K562 (cell line): ENCODE measurements around the gene EML6. TPM values are rescaled to one million over a fixed set of nuclear protein-coding genes. Genes with fewer than 3 reads are reported as not detected.

Experiments used
- ATAC-seq: fragments of 200-7000 bp; cut with Tn5 transposase; 3 replicates; pipeline ENCODE4 v1.9.1; 2020; ENCODE audit warnings: moderate library complexity
- BruUV-seq: library from RNA; stranded (reverse); fragments of 400-500 nt; replicated peaks from 2 replicates; lab custom pipeline; 2021; lab: Mats Ljungman, UMichigan
- CTCF ChIA-PET: fragments of 300-600 bp; formaldehyde crosslinking; extraction: SDS; loops from one replicate; lab custom pipeline; 2021; ENCODE audit warnings: low intra/inter-chr PET ratio; lab: Yijun Ruan, JAX
- POLR2A ChIA-PET: fragments of 300-600, 350-650 bp; sonication (Branson Sonifier 250); formaldehyde crosslinking; extraction: SDS; loops from one replicate; lab custom pipeline; 2021; ENCODE audit warnings: antibody characterized with exemption, inconsistent platforms; lab: Yijun Ruan, JAX
- DNase-seq, 4 experiments: peaks; one replicate each; pipeline versions ENCODE4 v3.0.0 to v3.0.0-alpha.2; 2011 to 2018; ENCODE audit warnings: low spot score in 3 of 4, mixed read lengths in 3 of 4; ENCODE audit errors: extremely low read depth in 1 of 4
- FAIRE-seq: peaks from 2 replicates; lab custom pipeline; 2011; peaks lifted over from hg19 to GRCh38; lab: Jason Lieb, UNC
- H2AFZ ChIP-seq: 2 replicates; pipeline ENCODE4 v1.6.0; 2011; ENCODE audit warnings: low read depth, low read length, control low read depth, inconsistent platforms
- H3K27ac ChIP-seq: fragments of 200-600 bp; 3 replicates; pipeline ENCODE4 v1.8.0; 2011; ENCODE audit warnings: low read depth, mild to moderate bottlenecking, control low read depth, inconsistent platforms, low read length, moderate library complexity, mixed read lengths; ENCODE audit errors: extremely low read depth
- H3K27me3 ChIP-seq, 2 experiments: fragments of 300-600 bp in 1 of 2; 2 replicates in 1 of 2; 3 replicates in 1 of 2; pipeline versions ENCODE4 v1.6.0 to v1.8.0; 2011; ENCODE audit warnings: inconsistent platforms in 2 of 2, low read length in 2 of 2, mild to moderate bottlenecking in 1 of 2, mixed read lengths in 1 of 2, moderate library complexity in 1 of 2; ENCODE audit not compliant: control insufficient read depth in 2 of 2, insufficient read depth in 2 of 2
- H3K36me3 ChIP-seq: fragments of 300-600 bp; 3 replicates; pipeline ENCODE4 v1.8.0; 2011; ENCODE audit warnings: mild to moderate bottlenecking, low read length, inconsistent platforms; ENCODE audit not compliant: control insufficient read depth, insufficient read depth
- H3K4me1 ChIP-seq, 2 experiments: fragments of 200-600 bp in 1 of 2; replicated peaks in 1 of 2; 2 replicates in 1 of 2; 3 replicates in 1 of 2; pipeline versions ENCODE4 v1.5.1 to v1.8.0; 2011; ENCODE audit warnings: inconsistent platforms in 2 of 2, low read length in 2 of 2, mild to moderate bottlenecking in 1 of 2, mixed read lengths in 1 of 2, moderate library complexity in 1 of 2; ENCODE audit not compliant: control insufficient read depth in 2 of 2, insufficient read depth in 2 of 2
- H3K4me2 ChIP-seq: 2 replicates; pipeline ENCODE4 v1.6.1; 2011; ENCODE audit warnings: low read length, control low read depth, inconsistent platforms, mixed read lengths; ENCODE audit not compliant: insufficient read depth
- H3K4me3 ChIP-seq: fragments of 200-600 bp; sonication (generic), shearing (Covaris generic); 2 replicates; pipeline ENCODE4 v1.5.1; 2016; ENCODE audit warnings: control low read depth, inconsistent platforms
- H3K79me2 ChIP-seq: fragments of 200-600 bp; 3 replicates; pipeline ENCODE4 v1.8.0; 2011; ENCODE audit warnings: low read length, inconsistent platforms; ENCODE audit not compliant: control insufficient read depth, insufficient read depth
- H3K9ac ChIP-seq, 2 experiments: 2 replicates each; pipeline versions ENCODE4 v1.6.0 to v1.6.1; 2011; ENCODE audit warnings: low read depth in 2 of 2, low read length in 2 of 2, control low read depth in 1 of 2, inconsistent platforms in 1 of 2, mild to moderate bottlenecking in 1 of 2, mixed read lengths in 1 of 2; ENCODE audit not compliant: insufficient read depth in 1 of 2
- H3K9me1 ChIP-seq: one replicate; pipeline ENCODE4 v1.6.0; 2011; ENCODE audit warnings: inconsistent platforms, mild to moderate bottlenecking, low read length, moderate library complexity; ENCODE audit not compliant: control insufficient read depth, insufficient read depth
- H3K9me3 ChIP-seq: replicated peaks from 2 replicates; pipeline ENCODE4 v1.5.1; 2011; ENCODE audit warnings: low read depth, low read length, inconsistent platforms; ENCODE audit not compliant: control insufficient read depth, insufficient read depth
- H4K20me1 ChIP-seq: replicated peaks from 2 replicates; pipeline ENCODE4 v1.6.1; 2011; ENCODE audit warnings: low read length, inconsistent platforms, mixed read lengths; ENCODE audit not compliant: control insufficient read depth, insufficient read depth
- BACH1 ChIP-seq: fragments of 200-800 bp; sonication (Bioruptor generic); IDR thresholded peaks from 2 replicates; pipeline ENCODE4 v1.6.1; 2016; ENCODE audit warnings: missing genetic modification characterization, missing compliant biosample characterization
- EP300 ChIP-seq: IDR thresholded peaks from 2 replicates; pipeline ENCODE4 v1.6.1; 2012; ENCODE audit warnings: low read length, improper control_type of control experiment
- MED1 ChIP-seq: sonication (generic); formaldehyde crosslinking; IDR thresholded peaks from 2 replicates; pipeline ENCODE4 v1.8.1; 2023; ENCODE audit warnings: missing genetic modification reagents, borderline replicate concordance
- POLR2G ChIP-seq: fragments of 200-400 bp; formaldehyde crosslinking; IDR thresholded peaks from 2 replicates; pipeline ENCODE4 v1.6.1; 2017; ENCODE audit warnings: low read depth, mild to moderate bottlenecking, antibody characterized with exemption, low read length, moderate library complexity
- THRAP3 ChIP-seq: fragments of 450-650 bp; IDR thresholded peaks from 2 replicates; pipeline ENCODE4 v1.6.1; 2016; ENCODE audit warnings: mild to moderate bottlenecking, inconsistent platforms, borderline replicate concordance
- ZMIZ1 ChIP-seq, 2 experiments: fragments of 150-350 bp in 1 of 2; IDR thresholded peaks; 2 replicates each; pipeline ENCODE4 v1.6.1; 2012 to 2016; ENCODE audit warnings: low read depth in 2 of 2, low read length in 2 of 2, mild to moderate bottlenecking in 1 of 2, moderate library complexity in 1 of 2
- ZNF12 ChIP-seq: sonication (generic); formaldehyde crosslinking; IDR thresholded peaks from 2 replicates; pipeline ENCODE4 v1.4.0; 2020; ENCODE audit warnings: mild to moderate bottlenecking, missing genetic modification reagents
- ZNF277 ChIP-seq: fragments of 250-450 bp; sonication (Bioruptor Pico); IDR thresholded peaks from 2 replicates; pipeline ENCODE4 v1.8.0; 2022; ENCODE audit warnings: inconsistent platforms, mild to moderate bottlenecking, moderate library complexity, borderline replicate concordance
- ZNF41 ChIP-seq: fragments of 250-450 bp; sonication (Bioruptor Pico); conservative IDR thresholded peaks from 2 replicates; pipeline ENCODE4 v1.4.0; 2020; ENCODE audit warnings: mild to moderate bottlenecking
- ZNF511 ChIP-seq: sonication (generic); formaldehyde crosslinking; IDR thresholded peaks from 2 replicates; pipeline ENCODE4 v1.8.0; 2022; ENCODE audit warnings: mild to moderate bottlenecking, missing genetic modification reagents
- ZNF717 ChIP-seq: fragments of 250-450 bp; sonication (Bioruptor Pico); IDR thresholded peaks from 2 replicates; pipeline ENCODE4 v1.5.0; 2021
- WGBS: fragments of 100-300 bp; shearing (Covaris generic); methylation state at CpG from one replicate; pipeline ENCODE4 v1.1.6; 2016; ENCODE audit warnings: low coverage, mixed read lengths; ENCODE audit not compliant: insufficient coverage; ENCODE audit errors: missing lambda C conversion rate; 5-methylcytosine and 5-hydroxymethylcytosine counted together
- in situ Hi-C: fragments of 300-500 bp; cut with MboI; formaldehyde crosslinking; loops from 4 replicates; pipeline ENCODE4 v1.15.0; 2018; ENCODE audit warnings: inconsistent platforms, mixed read lengths
- intact Hi-C: fragments of 100-400 bp; cut with micrococcal nuclease; formaldehyde crosslinking; loops from 2 replicates; pipeline ENCODE4 v1.14.2; 2022
- polyA plus RNA-seq, 8 experiments: library from polyadenylated mRNA; depleted of rRNA in 4 of 8; stranded (reverse) in 5 of 8; unstranded in 3 of 8; fragments of >200 nt; fragmentation: Nextera tagmentation in 2 of 8; fragmentation: Illumina TruSeq in 1 of 8; extraction: Ambion mirVana in 2 of 8; extraction: Trizol in 1 of 8; gene quantifications; 2 replicates each; pipeline versions ENCODE4 v1.2.1 to v1.2.3, GENCODE V29; 2011 to 2014; ENCODE audit warnings: inconsistent platforms in 1 of 8, missing spikeins in 1 of 8
- total RNA-seq, 7 experiments: library from RNA; depleted of rRNA in 6 of 7; stranded (reverse); fragments of >200 nt in 6 of 7; fragmentation: Illumina TruSeq in 2 of 7; extraction: Trizol in 2 of 7; gene quantifications; 2 replicates each; pipeline versions ENCODE4 v1.2.1 to v1.2.3, GENCODE V29; 2011 to 2021; ENCODE audit warnings: low replicate concordance in 1 of 7
- TF ChIP-seq, protein P1 (sequence below), 3 experiments: fragments of 200-800 bp in 1 of 3; fragments of 250-450 bp in 1 of 3; fragments of 450-650 bp in 1 of 3; sonication (Bioruptor Pico) in 1 of 3; sonication (Bioruptor generic) in 1 of 3; formaldehyde crosslinking in 1 of 3; IDR thresholded peaks; 2 replicates each; pipeline versions ENCODE4 v1.6.1 to v1.8.0; 2016 to 2022; ENCODE audit warnings: mild to moderate bottlenecking in 2 of 3, missing genetic modification characterization in 2 of 3, missing compliant biosample characterization in 1 of 3, moderate library complexity in 1 of 3

Gene EML6
- total and polyA plus RNA-seq, 9 of the 15 experiments (the other 6 are each of a cell fraction or from before 2014, with no cell fraction given): 0.07 to 0.56 (median 0.25) TPM

GRCh38 chr2:54967759-54968365 lies 244.4 kb downstream of the EML6 start:
- Histone ChIP-seq H3K9ac (no peak overlapping the region), H3K27me3 (no peaks in the 10 kb centered on the region), H4K20me1 (no peaks in the 10 kb centered on the region; the same call in 1 of the 2 replicates), H3K9me1 (peaks cover 3% of the 10 kb centered on the region), H2AFZ (no peak overlapping the region), H3K9me3 (no peaks in the 10 kb centered on the region), H3K4me3 (no peak overlapping the region), H3K27ac (no peak overlapping the region), H3K4me2 (no peak overlapping the region), H3K4me1 (peaks cover 0 to 7% of the 10 kb centered on the region in 2 experiments; a peak in 2 of 5 replicates), H3K79me2 (no peaks in the 10 kb centered on the region; the same call in 2 of the 3 replicates), H3K36me3 (peaks cover 34% of the 10 kb centered on the region)
- intact Hi-C loops (loop anchor here (5.0 kb wide), 1 partner anchor 199 kb away; no protein-coding TSS in a partner anchor), in situ Hi-C loops (no loop called here)
- POLR2A ChIA-PET: interaction anchor here (1.0 to 2.7 kb wide), 3 partner anchors 11 to 12 kb away, joined by 3 to 15 read pairs (median 6); no protein-coding TSS in a partner anchor
- 72% methylated on average over 18 of the region's 18 CpGs for WGBS
- CTCF ChIA-PET: no interaction called here
- peak; percentile 4 for ATAC-seq
- no peak for DNase-seq
- BruUV-seq: no TSS peak
- FAIRE-seq: peak; percentile 57
- TF ChIP-seq BACH1 (no peak), ZNF41 (CRISPR knock-in tag) (no peak), ZNF717 (CRISPR knock-in tag) (0 out of 2 replicates have a peak, but pooled peaks have one; percentile 15), ZNF277 (CRISPR knock-in tag) (no peak), ZMIZ1 (IDR thresholded peaks at IDR 0.05; ENCODE audit: low read depth in 2 of 2, low read length in 2 of 2) (no peak), THRAP3 (no peak), MED1 (no peak), ZNF12 (CRISPR knock-in tag) (no peak), ZNF511 (CRISPR knock-in tag) (0 out of 2 replicates have a peak, but pooled peaks have one; percentile 21), POLR2G (peak; percentile 45; the same call in 1 of the 2 replicates), EP300 (no peak)
- TF ChIP-seq, protein P1, sequence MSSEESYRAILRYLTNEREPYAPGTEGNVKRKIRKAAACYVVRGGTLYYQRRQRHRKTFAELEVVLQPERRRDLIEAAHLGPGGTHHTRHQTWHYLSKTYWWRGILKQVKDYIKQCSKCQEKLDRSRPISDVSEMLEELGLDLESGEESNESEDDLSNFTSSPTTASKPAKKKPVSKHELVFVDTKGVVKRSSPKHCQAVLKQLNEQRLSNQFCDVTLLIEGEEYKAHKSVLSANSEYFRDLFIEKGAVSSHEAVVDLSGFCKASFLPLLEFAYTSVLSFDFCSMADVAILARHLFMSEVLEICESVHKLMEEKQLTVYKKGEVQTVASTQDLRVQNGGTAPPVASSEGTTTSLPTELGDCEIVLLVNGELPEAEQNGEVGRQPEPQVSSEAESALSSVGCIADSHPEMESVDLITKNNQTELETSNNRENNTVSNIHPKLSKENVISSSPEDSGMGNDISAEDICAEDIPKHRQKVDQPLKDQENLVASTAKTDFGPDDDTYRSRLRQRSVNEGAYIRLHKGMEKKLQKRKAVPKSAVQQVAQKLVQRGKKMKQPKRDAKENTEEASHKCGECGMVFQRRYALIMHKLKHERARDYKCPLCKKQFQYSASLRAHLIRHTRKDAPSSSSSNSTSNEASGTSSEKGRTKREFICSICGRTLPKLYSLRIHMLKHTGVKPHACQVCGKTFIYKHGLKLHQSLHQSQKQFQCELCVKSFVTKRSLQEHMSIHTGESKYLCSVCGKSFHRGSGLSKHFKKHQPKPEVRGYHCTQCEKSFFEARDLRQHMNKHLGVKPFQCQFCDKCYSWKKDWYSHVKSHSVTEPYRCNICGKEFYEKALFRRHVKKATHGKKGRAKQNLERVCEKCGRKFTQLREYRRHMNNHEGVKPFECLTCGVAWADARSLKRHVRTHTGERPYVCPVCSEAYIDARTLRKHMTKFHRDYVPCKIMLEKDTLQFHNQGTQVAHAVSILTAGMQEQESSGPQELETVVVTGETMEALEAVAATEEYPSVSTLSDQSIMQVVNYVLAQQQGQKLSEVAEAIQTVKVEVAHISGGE (CRISPR knock-in tag; IDR thresholded peaks at IDR 0.05): no peak
